Liver (tissue), 9 donors: ENCODE results near the gene DDN. TPM values are rescaled to one million over a fixed set of nuclear protein-coding genes. Genes with fewer than 3 reads are reported as not detected.

Source experiments
- DNase-seq: peaks from one replicate; pipeline ENCODE4 v3.0.0-alpha.2; 2017; ENCODE audit warnings: low spot score
- H3K27ac ChIP-seq, 2 donors: one replicate each; pipeline ENCODE4 v1.7.0; 2013; ENCODE audit warnings: inconsistent platforms in 2 of 2, low read length in 2 of 2, control low read depth in 1 of 2, low read depth in 1 of 2, mild to moderate bottlenecking in 1 of 2
- H3K27me3 ChIP-seq, 4 donors: one replicate each; pipeline versions ENCODE4 v1.6.1 to v1.7.0; 2013; ENCODE audit warnings: low read length in 3 of 4, inconsistent platforms in 1 of 4, mild to moderate bottlenecking in 1 of 4, moderate library complexity in 1 of 4; ENCODE audit not compliant: control insufficient read depth in 4 of 4, insufficient read depth in 4 of 4
- H3K36me3 ChIP-seq, 4 donors: one replicate each; pipeline versions ENCODE4 v1.6.1 to v1.7.0; 2013; ENCODE audit warnings: low read length in 3 of 4, mild to moderate bottlenecking in 3 of 4, low read depth in 1 of 4, moderate library complexity in 1 of 4; ENCODE audit not compliant: control insufficient read depth in 4 of 4, insufficient read depth in 3 of 4
- H3K4me1 ChIP-seq, 4 donors: one replicate each; pipeline versions ENCODE4 v1.6.1 to v1.7.0; 2013; ENCODE audit warnings: low read length in 3 of 4, mild to moderate bottlenecking in 3 of 4, moderate library complexity in 1 of 4; ENCODE audit not compliant: control insufficient read depth in 4 of 4, insufficient read depth in 4 of 4
- H3K4me3 ChIP-seq, 3 donors: one replicate each; pipeline versions ENCODE4 v1.6.1 to v1.7.0; 2013; ENCODE audit warnings: low read length in 3 of 3, control low read depth in 1 of 3, low read depth in 1 of 3, mild to moderate bottlenecking in 1 of 3
- H3K9ac ChIP-seq, 2 donors: one replicate each; pipeline ENCODE4 v1.7.0; 2013; ENCODE audit warnings: low read length in 2 of 2, mild to moderate bottlenecking in 2 of 2, moderate library complexity in 2 of 2, control low read depth in 1 of 2, low read depth in 1 of 2
- H3K9me3 ChIP-seq, 4 donors: one replicate each; pipeline versions ENCODE4 v1.6.1 to v1.7.0; 2013; ENCODE audit warnings: low read length in 3 of 4; ENCODE audit not compliant: control insufficient read depth in 4 of 4
- FOXA2 ChIP-seq: IDR thresholded peaks from 2 replicates; pipeline ENCODE4 v1.6.1; 2016; ENCODE audit warnings: antibody characterized with exemption
- HNF4A ChIP-seq, 2 donors: conservative IDR thresholded peaks; 2 replicates each; pipeline ENCODE4 v1.6.1; 2016; ENCODE audit warnings: antibody characterized with exemption in 2 of 2, mild to moderate bottlenecking in 2 of 2
- RAD21 ChIP-seq, 2 donors: IDR thresholded peaks; 2 replicates each; pipeline ENCODE4 v1.6.1; 2016; ENCODE audit warnings: antibody characterized with exemption in 2 of 2, mild to moderate bottlenecking in 2 of 2
- RXRA ChIP-seq, 2 donors: IDR thresholded peaks; 2 replicates each; pipeline ENCODE4 v1.6.1; 2017 to 2018; ENCODE audit warnings: antibody characterized with exemption in 2 of 2, mild to moderate bottlenecking in 1 of 2
- SP1 ChIP-seq: IDR thresholded peaks from 2 replicates; pipeline ENCODE4 v1.6.1; 2018; ENCODE audit warnings: antibody characterized with exemption, mild to moderate bottlenecking
- TAF1 ChIP-seq: conservative IDR thresholded peaks from 2 replicates; pipeline ENCODE4 v1.6.1; 2016; ENCODE audit warnings: antibody characterized with exemption, mild to moderate bottlenecking
- WGBS: extraction: QIAGEN DNeasy Blood & Tissue Kit; methylation state at CpG from one replicate; pipeline ENCODE4 v1.1.7; 2013; 5-methylcytosine and 5-hydroxymethylcytosine counted together
- polyA plus RNA-seq, 2 donors: library from polyadenylated mRNA; stranded (reverse) in 1 of 2; unstranded in 1 of 2; fragments of 200-250 nt in 1 of 2; fragments of >200 nt in 1 of 2; fragmentation: Nextera tagmentation in 1 of 2; extraction: Ambion mirVana in 1 of 2; gene quantifications; one replicate each; pipeline versions ENCODE4 v1.2.1 to v1.2.3, GENCODE V29; 2013 to 2015
- total RNA-seq, 2 donors: library from RNA; depleted of rRNA; stranded (reverse); fragments of >200 nt; gene quantifications; one replicate each; pipeline ENCODE4 v1.2.3, GENCODE V29; 2014
- TF ChIP-seq, protein P1 (sequence below): IDR thresholded peaks from 2 replicates; pipeline ENCODE4 v1.6.1; 2016; ENCODE audit warnings: antibody characterized with exemption
- TF ChIP-seq, protein P2 (sequence below): IDR thresholded peaks from 2 replicates; pipeline ENCODE4 v1.6.1; 2016; ENCODE audit warnings: antibody characterized with exemption
- TF ChIP-seq, protein P3 (sequence below): fragments of 150-350 bp; IDR thresholded peaks from 2 replicates; pipeline ENCODE4 v1.5.1; 2017; ENCODE audit warnings: improper control_type of control experiment, low read depth, low read length; ENCODE audit not compliant: missing input control
- donor health status: healthy.
- donor health status: healthy.
- donor health status: healthy.
- donor health status: healthy.
- donor health status: healthy.

Gene DDN
- total and polyA plus RNA-seq, 4 donors, result 0.09 TPM; not detected in 3

DNA sequence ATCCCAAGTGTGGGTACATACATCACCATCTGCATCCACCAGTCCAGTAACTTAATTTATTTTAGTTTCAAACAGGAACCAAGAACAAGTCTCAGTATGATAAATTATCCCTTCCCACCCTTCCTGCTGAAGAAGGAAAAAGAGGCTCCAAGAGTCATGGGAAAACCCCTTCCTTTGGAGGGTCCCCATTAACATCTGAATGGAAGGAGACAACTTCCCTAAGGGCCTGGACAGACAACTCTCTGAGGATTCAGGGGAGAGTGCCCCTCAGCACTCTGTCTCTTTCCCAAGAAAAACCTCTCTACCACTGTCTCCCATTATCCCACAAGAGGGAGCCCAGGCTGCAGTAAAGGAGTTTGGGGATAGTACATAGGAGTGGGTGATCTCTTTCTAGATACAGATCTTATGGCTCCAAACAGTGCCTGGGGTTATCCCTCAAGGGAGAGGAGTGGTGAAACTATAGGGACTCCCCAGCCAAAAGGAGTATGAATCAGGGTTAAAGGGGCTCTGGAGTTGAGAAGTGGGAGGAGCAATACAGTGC lies 33.8 kb downstream of the DDN start:
- H3K9ac ChIP-seq, result no peak overlapping the region
- peak; percentile 18 to 34 for TF ChIP-seq RAD21 (IDR thresholded peaks at IDR 0.05)
- TF ChIP-seq RXRA (IDR thresholded peaks at IDR 0.05), result no peak
- no peak overlapping the region for H3K27ac ChIP-seq
- no peak for DNase-seq
- peaks cover 0 to 6% (median 3%) of the 10 kb centered on the region in 4 donors for H3K4me1 ChIP-seq
- peaks cover 0 to 6% (median 0%) of the 10 kb centered on the region in 4 donors for H3K27me3 ChIP-seq
- no peaks in the 10 kb centered on the region for H3K9me3 ChIP-seq
- no peaks in the 10 kb centered on the region for H3K36me3 ChIP-seq
- H3K4me3 ChIP-seq, result no peak overlapping the region

DNA sequence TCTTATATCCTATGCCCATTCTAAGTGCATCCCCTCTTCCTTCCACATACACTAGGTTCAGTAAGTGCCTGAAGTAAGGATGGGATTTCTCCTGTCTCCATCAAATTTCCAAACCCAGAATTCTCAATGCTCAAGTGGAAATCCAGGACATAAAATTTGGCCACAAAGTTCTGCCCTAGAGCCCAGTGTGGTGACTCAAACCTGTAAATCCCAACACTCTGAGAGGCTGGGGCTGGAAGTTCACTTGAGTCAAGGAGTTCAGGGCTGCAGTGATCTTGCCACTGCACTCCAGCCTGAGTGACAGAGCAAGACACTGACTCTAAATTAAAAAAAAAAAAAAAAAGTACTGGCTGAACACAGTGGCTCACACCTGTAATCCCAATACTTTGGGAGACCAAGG lies 37.4 kb downstream of the DDN start:
- Histone ChIP-seq H3K4me1 (peaks cover 0 to 8% (median 3%) of the 10 kb centered on the region in 4 donors), H3K4me3 (no peak overlapping the region), H3K9me3 (no peaks in the 10 kb centered on the region), H3K27me3 (no peaks in the 10 kb centered on the region), H3K36me3 (no peaks in the 10 kb centered on the region), H3K9ac (no peak overlapping the region), H3K27ac (no peak overlapping the region)
- no peak for TF ChIP-seq HNF4A (conservative IDR thresholded peaks at IDR 0.05)
- TF ChIP-seq, protein P1, sequence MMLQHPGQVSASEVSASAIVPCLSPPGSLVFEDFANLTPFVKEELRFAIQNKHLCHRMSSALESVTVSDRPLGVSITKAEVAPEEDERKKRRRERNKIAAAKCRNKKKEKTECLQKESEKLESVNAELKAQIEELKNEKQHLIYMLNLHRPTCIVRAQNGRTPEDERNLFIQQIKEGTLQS, result no peak
- TF ChIP-seq, protein P2, sequence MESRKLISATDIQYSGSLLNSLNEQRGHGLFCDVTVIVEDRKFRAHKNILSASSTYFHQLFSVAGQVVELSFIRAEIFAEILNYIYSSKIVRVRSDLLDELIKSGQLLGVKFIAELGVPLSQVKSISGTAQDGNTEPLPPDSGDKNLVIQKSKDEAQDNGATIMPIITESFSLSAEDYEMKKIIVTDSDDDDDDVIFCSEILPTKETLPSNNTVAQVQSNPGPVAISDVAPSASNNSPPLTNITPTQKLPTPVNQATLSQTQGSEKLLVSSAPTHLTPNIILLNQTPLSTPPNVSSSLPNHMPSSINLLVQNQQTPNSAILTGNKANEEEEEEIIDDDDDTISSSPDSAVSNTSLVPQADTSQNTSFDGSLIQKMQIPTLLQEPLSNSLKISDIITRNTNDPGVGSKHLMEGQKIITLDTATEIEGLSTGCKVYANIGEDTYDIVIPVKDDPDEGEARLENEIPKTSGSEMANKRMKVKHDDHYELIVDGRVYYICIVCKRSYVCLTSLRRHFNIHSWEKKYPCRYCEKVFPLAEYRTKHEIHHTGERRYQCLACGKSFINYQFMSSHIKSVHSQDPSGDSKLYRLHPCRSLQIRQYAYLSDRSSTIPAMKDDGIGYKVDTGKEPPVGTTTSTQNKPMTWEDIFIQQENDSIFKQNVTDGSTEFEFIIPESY, result no peak
- no peak for TF ChIP-seq FOXA2
- no peak for TF ChIP-seq TAF1
- TF ChIP-seq SP1, result no peak
- TF ChIP-seq, protein P3, sequence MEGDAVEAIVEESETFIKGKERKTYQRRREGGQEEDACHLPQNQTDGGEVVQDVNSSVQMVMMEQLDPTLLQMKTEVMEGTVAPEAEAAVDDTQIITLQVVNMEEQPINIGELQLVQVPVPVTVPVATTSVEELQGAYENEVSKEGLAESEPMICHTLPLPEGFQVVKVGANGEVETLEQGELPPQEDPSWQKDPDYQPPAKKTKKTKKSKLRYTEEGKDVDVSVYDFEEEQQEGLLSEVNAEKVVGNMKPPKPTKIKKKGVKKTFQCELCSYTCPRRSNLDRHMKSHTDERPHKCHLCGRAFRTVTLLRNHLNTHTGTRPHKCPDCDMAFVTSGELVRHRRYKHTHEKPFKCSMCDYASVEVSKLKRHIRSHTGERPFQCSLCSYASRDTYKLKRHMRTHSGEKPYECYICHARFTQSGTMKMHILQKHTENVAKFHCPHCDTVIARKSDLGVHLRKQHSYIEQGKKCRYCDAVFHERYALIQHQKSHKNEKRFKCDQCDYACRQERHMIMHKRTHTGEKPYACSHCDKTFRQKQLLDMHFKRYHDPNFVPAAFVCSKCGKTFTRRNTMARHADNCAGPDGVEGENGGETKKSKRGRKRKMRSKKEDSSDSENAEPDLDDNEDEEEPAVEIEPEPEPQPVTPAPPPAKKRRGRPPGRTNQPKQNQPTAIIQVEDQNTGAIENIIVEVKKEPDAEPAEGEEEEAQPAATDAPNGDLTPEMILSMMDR, result no peak
- no peak for TF ChIP-seq RAD21 (IDR thresholded peaks at IDR 0.05)
- no peak for DNase-seq

DNA sequence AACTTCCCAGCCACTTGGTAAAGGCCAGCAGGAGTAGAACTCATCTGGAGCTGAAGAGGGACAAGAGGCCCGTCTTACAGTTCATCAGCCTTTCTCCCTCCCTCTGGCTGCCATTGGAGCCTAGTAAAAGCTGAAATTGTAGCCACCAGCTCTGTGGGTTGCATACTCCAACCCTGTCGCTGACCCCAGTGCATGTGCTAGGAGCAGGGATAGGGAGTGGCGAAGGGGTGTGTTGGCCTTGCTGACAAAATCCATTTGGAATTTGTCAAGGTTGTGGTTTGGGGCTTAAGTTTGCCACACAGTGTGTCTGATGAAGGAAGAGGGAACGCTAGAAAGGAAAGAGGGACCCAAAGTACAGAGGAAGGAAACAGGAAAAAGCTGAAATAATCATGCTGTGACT lies 37.8 kb downstream of the DDN start:
- Histone ChIP-seq H3K4me1 (peaks cover 0 to 12% (median 5%) of the 10 kb centered on the region in 4 donors), H3K27ac (no peak overlapping the region), H3K9ac (no peak overlapping the region), H3K27me3 (no peaks in the 10 kb centered on the region), H3K4me3 (no peak overlapping the region), H3K9me3 (no peaks in the 10 kb centered on the region), H3K36me3 (no peaks in the 10 kb centered on the region)
- no peak for DNase-seq
- WGBS, result 51% methylated on average over 4 of the region's 4 CpGs
- TF ChIP-seq, protein P3, result no peak
